RWPE2 (cell line): ENCODE data around the gene TMEM222.
A peak's percentile ranks its signal among the peaks of the same experiment; 100 is the strongest.

Experiments
- ATAC-seq: fragments of 200-7000 bp; cut with Tn5 transposase; 3 replicates; pipeline ENCODE4 v1.9.1; 2021; ENCODE audit warnings: low read depth
- DNase-seq: peaks from one replicate; pipeline ENCODE4 v3.0.0-alpha.2; 2020; ENCODE audit warnings: low spot score
- H3K27ac ChIP-seq: fragments of 450-650 bp; 2 replicates; pipeline ENCODE4 v1.5.1; 2017; ENCODE audit warnings: mild to moderate bottlenecking; ENCODE audit not compliant: poor library complexity, severe bottlenecking
- H3K27me3 ChIP-seq: fragments of 250-450 bp; sonication (Bioruptor Pico); 2 replicates; pipeline ENCODE4 v1.5.1; 2021; ENCODE audit warnings: mild to moderate bottlenecking, moderate library complexity; ENCODE audit not compliant: insufficient read depth, poor library complexity, severe bottlenecking
- H3K36me3 ChIP-seq: fragments of 250-450 bp; sonication (Bioruptor Pico); 2 replicates; pipeline ENCODE4 v1.5.1; 2020; ENCODE audit warnings: low read depth, mild to moderate bottlenecking, moderate library complexity
- H3K4me1 ChIP-seq: fragments of 250-450 bp; sonication (Bioruptor Pico); 2 replicates; pipeline ENCODE4 v1.5.1; 2021; ENCODE audit warnings: mild to moderate bottlenecking, moderate library complexity; ENCODE audit not compliant: insufficient read depth, poor library complexity, severe bottlenecking
- H3K4me3 ChIP-seq: fragments of 250-450 bp; sonication (Bioruptor Pico); 2 replicates; pipeline ENCODE4 v1.5.1; 2021; ENCODE audit warnings: mild to moderate bottlenecking, moderate library complexity; ENCODE audit not compliant: severe bottlenecking
- H3K9me3 ChIP-seq: fragments of 250-450 bp; sonication (Bioruptor Pico); 2 replicates; pipeline ENCODE4 v1.5.1; 2021; ENCODE audit warnings: mild to moderate bottlenecking, moderate library complexity; ENCODE audit not compliant: severe bottlenecking
- CTCF ChIP-seq: fragments of 450-650 bp; IDR thresholded peaks from one replicate; pipeline ENCODE4 v1.5.1; 2017; ENCODE audit warnings: mild to moderate bottlenecking, moderate library complexity; ENCODE audit not compliant: poor library complexity, severe bottlenecking

The TMEM222 gene

GRCh38 chr1:27338751-27339150, 16.8 kb downstream of the TMEM222 start:
- no peak overlapping the region for H3K4me3 ChIP-seq
- peaks cover 12% of the 10 kb centered on the region for H3K36me3 ChIP-seq
- H3K9me3 ChIP-seq: no peaks in the 10 kb centered on the region
- H3K27me3 ChIP-seq: no peaks in the 10 kb centered on the region
- ATAC-seq (no peak), DNase-seq (no peak)
- no peak for TF ChIP-seq CTCF
- peaks cover 16% of the 10 kb centered on the region for H3K4me1 ChIP-seq
- H3K27ac ChIP-seq: peak overlapping the region; percentile 92

DNA sequence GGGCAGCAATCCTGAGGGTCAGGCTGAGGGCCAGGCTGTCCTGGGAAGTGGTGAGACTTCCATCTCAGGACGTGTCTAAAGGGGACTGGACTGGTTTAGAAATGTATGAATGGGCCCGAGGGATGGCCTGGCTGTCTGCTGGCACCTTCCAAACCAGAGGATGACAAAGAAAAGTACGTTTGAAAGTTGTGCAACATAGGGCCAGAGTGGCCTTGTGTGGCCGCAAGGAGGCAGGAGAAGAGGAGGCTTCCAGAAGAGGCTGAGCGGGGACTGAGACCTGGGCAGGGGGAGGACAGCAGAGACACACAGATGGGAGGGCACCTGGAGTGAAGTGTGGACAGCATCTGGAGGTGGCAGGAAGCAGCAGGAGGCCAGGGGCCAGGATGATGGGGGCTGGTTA, 17.2 kb downstream of the TMEM222 start:
- no peak for DNase-seq

DNA sequence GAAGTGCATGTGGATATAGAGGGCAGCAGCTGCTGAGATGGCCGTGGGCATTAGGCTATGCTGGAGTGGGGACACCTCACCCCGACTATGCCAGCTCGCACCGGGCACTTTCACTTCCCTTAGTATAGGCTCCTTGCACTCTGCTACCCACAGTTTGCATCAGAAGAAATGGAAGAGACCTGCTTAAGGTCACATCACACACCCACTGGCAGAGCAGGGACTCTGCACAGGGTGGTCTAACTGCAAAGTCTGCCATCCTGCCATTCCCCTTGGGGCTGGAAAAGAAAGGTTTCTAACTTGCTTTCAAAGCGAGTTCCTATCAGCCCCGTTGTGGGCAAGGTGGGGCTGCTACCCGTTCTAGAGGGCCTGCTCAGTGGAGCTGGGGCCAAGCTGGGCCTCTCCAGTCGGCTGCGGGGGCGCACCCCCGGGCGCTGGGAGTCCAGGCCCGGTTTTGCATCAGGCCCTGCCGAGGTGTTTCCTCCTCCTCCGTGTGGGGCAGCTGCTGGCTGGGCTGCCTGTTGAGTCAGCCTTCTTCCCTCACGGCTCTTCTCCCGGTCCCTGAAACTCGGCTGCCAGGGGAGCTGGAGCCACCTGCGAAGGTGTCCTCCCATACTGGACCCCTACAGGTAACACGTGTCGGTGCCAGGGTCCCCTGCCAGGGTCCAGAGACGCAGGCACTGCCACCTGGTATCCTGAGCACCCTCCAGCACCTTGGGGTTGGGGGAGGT, 19.7 kb downstream of the TMEM222 start, which contains the start of gene SYTL1:
TSS of gene SYTL1 (plus strand) at position 498 of the 728 bp plus-strand sequence. CDS start 3,313 bp downstream, outside the sequence.
- ATAC-seq: peak; percentile 58

More for the DNA sequence above, 17.2 kb downstream of the TMEM222 start:
- TF ChIP-seq CTCF: no peak
- H3K36me3 ChIP-seq: peaks cover 7% of the 10 kb centered on the region
- no peaks in the 10 kb centered on the region for H3K9me3 ChIP-seq
- peak overlapping the region; percentile 92 for H3K27ac ChIP-seq
- H3K4me1 ChIP-seq: peaks cover 19% of the 10 kb centered on the region
- ATAC-seq: no peak
- no peaks in the 10 kb centered on the region for H3K27me3 ChIP-seq
- H3K4me3 ChIP-seq: no peak overlapping the region

DNA sequence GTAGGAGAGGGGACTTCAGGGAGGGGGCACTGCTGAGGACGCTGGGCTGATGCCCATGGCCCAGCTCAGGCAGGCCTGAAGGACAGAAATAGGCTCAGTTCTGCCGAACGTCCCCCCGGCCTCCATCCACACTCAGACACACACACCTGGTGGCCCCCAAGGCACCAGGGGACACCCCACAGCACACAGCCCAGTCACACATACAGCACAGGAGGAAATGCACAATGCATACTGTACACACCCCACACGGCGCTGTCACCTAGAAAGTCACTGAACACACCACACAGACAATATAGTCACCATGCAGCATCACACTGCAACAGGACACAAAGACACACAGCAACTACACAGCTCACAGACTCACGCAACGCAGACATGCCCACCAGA, 20.4 kb downstream of the TMEM222 start:
- DNase-seq: no peak
- no peak; the same call in 1 of the 3 replicates for ATAC-seq
- no peaks in the 10 kb centered on the region for H3K9me3 ChIP-seq
- peaks cover 12% of the 10 kb centered on the region; the same call in 1 of the 2 replicates for H3K36me3 ChIP-seq
- no peak for TF ChIP-seq CTCF
- peak overlapping the region; percentile 37 for H3K4me3 ChIP-seq
- H3K27ac ChIP-seq: peak overlapping the region; percentile 92
- H3K27me3 ChIP-seq: no peaks in the 10 kb centered on the region
- H3K4me1 ChIP-seq: peaks cover 25% of the 10 kb centered on the region

More for the DNA sequence above, 19.7 kb downstream of the TMEM222 start, which contains the start of gene SYTL1:
- Histone ChIP-seq H3K4me3 (peak within 1 kb of the TSS; percentile 37), H3K9me3 (no peaks in the 10 kb centered on the region), H3K36me3 (peaks cover 6% of the 10 kb centered on the region; the same call in 1 of the 2 replicates), H3K27ac (peak within 1 kb of the TSS; percentile 92), H3K4me1 (peaks cover 19% of the 10 kb centered on the region), H3K27me3 (no peaks in the 10 kb centered on the region)
- no peak for TF ChIP-seq CTCF
- no peak for DNase-seq
